GM12864 (cell line): ENCODE measurements around the gene B3GALNT2.

Experiments
- DNase-seq: peaks from one replicate; pipeline ENCODE4 v3.0.0-alpha.2; 2011; ENCODE audit warnings: low read depth
- H3K4me3 ChIP-seq: 2 replicates; pipeline ENCODE4 v1.5.1; 2011; ENCODE audit warnings: mild to moderate bottlenecking, low read depth, low read length, control low read depth
- CTCF ChIP-seq: IDR thresholded peaks from 2 replicates; pipeline ENCODE4 v1.5.1; 2011; ENCODE audit warnings: low read depth, mild to moderate bottlenecking, moderate library complexity, low read length, control low read depth, inconsistent platforms; ENCODE audit errors: missing control alignments

The B3GALNT2 gene

DNA sequence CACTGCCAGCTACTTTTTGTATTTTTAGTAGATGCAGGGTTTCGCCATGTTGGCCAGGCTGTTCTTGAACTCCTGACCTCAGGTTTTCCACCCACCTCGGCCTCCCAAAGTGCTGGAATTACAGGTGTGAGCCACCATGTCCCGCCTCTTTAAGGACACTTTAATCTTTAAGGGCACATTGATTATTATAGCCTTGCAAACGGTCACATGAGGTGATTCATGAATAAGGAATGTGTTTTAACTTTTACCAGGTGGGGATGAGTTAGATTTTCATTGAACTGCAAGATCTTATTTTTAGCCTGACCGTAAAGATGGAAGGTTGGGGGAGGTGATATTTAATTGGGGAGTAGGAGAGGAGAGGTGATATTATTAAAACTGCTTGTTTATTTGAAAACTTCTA, 75.1 kb downstream of the B3GALNT2 start:
- TF ChIP-seq CTCF, result no peak
- no peak for DNase-seq
- H3K4me3 ChIP-seq, result no peak overlapping the region

GRCh38 chr1:235427447-235427846, 76.8 kb downstream of the B3GALNT2 start:
- TF ChIP-seq CTCF, result no peak
- DNase-seq, result no peak
- no peak overlapping the region for H3K4me3 ChIP-seq

GRCh38 chr1:235426680-235427079, 77.6 kb downstream of the B3GALNT2 start:
- no peak overlapping the region for H3K4me3 ChIP-seq
- no peak for DNase-seq
- TF ChIP-seq CTCF, result no peak

DNA sequence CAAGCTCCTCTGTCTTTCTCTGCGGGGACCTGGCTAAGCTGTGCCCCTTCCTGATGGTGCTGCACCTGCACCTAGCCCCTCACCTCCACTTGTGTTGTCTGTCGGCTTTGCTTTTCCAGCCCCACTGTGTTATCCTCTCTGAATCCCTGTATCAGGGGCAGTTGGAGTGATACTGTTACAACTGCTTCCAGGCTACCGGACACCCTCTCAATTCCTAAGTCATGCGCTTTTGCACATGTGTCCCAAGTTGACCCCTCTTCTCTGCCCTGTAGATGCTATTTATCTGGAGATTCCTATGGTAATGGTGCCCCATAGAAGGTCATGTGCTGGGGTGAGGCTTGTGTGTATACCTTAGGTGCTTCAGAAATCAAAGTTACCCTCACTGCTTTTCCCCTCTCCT, 78.1 kb downstream of the B3GALNT2 start:
- no peak for DNase-seq

DNA sequence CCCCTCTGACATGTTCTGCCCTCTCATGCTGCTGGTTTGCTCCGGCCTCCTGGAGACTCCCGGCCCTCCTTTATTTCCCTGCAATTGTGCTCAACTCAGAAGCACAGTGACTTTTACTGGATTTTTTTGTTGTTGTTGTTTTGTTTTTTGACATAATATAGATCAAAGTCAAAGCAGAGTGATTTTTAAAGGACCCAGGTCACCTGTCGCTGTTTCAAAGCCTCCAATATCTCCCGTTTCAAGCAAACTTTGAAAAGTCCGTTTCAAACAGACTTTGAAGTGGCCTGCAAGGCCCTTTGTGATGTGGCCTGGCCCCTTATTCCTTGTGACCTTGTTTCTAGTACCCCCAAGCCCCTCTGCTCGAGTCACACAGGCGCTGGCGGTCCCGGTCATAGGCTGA, 78.9 kb downstream of the B3GALNT2 start:
- no peak for DNase-seq
- no peak for TF ChIP-seq CTCF

More for the DNA sequence above, 78.1 kb downstream of the B3GALNT2 start:
- TF ChIP-seq CTCF, result no peak
- no peak overlapping the region for H3K4me3 ChIP-seq

GRCh38 chr1:235424092-235424491, 80.2 kb downstream of the B3GALNT2 start:
- TF ChIP-seq CTCF, result no peak
- no peak for DNase-seq
- H3K4me3 ChIP-seq, result no peak overlapping the region

More for the DNA sequence above, 78.9 kb downstream of the B3GALNT2 start:
- H3K4me3 ChIP-seq, result no peak overlapping the region

- H3K4me3 ChIP-seq, result no peak overlapping the region
- no peak for DNase-seq
- no peak for TF ChIP-seq CTCF
Observed at GRCh38 chr1:235423214-235423652, 81.0 kb downstream of the B3GALNT2 start.
